Neural cell (in vitro differentiated cells): Measurements from ENCODE around the gene GAB1. TPM values are rescaled to one million over a fixed set of nuclear protein-coding genes. Genes with fewer than 3 reads are reported as not detected.

ENCODE experiments used
- H2AFZ ChIP-seq: fragments of 200-600, 300-800 bp; sonication (generic), shearing (Covaris generic); 2 replicates; pipeline ENCODE4 v1.6.0; 2014; ENCODE audit warnings: low read depth, mild to moderate bottlenecking, antibody characterized with exemption, low read length, moderate library complexity
- H3F3A ChIP-seq: fragments of 200-600 bp; shearing (Covaris generic); 2 replicates; pipeline ENCODE4 v1.6.1; 2016; ENCODE audit warnings: mild to moderate bottlenecking, moderate library complexity, mixed read lengths, antibody characterized with exemption, low read length; ENCODE audit not compliant: insufficient read depth, poor library complexity, severe bottlenecking
- H3K27ac ChIP-seq: fragments of 200-600, 300-800 bp; sonication (generic), shearing (Covaris generic); 2 replicates; pipeline ENCODE4 v1.5.1; 2014; ENCODE audit warnings: mild to moderate bottlenecking, low read length, moderate library complexity
- H3K27me3 ChIP-seq: fragments of 300-800, 200-600 bp; sonication (generic), shearing (Covaris generic); 2 replicates; pipeline ENCODE4 v1.6.0; 2014; ENCODE audit warnings: mild to moderate bottlenecking, low read depth, low read length, moderate library complexity; ENCODE audit not compliant: insufficient read depth
- H3K36me3 ChIP-seq: fragments of 300-800, 200-600 bp; sonication (generic), shearing (Covaris generic); 2 replicates; pipeline ENCODE4 v1.5.1; 2014; ENCODE audit warnings: mild to moderate bottlenecking, antibody characterized with exemption, low read length, moderate library complexity; ENCODE audit not compliant: insufficient read depth
- H3K4me2 ChIP-seq: fragments of 300-800, 200-600 bp; sonication (generic), shearing (Covaris generic); 2 replicates; pipeline ENCODE4 v1.6.0; 2014; ENCODE audit warnings: mild to moderate bottlenecking, low read length
- H3K4me3 ChIP-seq: fragments of 300-800, 200-600 bp; sonication (generic), shearing (Covaris generic); 2 replicates; pipeline ENCODE4 v1.5.1; 2014; ENCODE audit warnings: mild to moderate bottlenecking, low read length, moderate library complexity
- H3K79me2 ChIP-seq: fragments of 200-600 bp; shearing (Covaris generic); replicated peaks from 2 replicates; pipeline ENCODE4 v1.6.0; 2014; ENCODE audit warnings: mild to moderate bottlenecking, low read length, moderate library complexity; ENCODE audit not compliant: insufficient read depth
- H3K9ac ChIP-seq: fragments of 300-800, 200-600 bp; sonication (generic), shearing (Covaris generic); 2 replicates; pipeline ENCODE4 v1.6.1; 2016; ENCODE audit warnings: mild to moderate bottlenecking, low read length, mixed read lengths
- H3K9me2 ChIP-seq: fragments of 200-600 bp; shearing (Covaris generic); 2 replicates; pipeline ENCODE4 v1.6.1; 2016; ENCODE audit warnings: mild to moderate bottlenecking, low read length, mixed read lengths; ENCODE audit not compliant: insufficient read depth
- H3K9me3 ChIP-seq: fragments of 200-600, 300-800 bp; sonication (generic), shearing (Covaris generic); 2 replicates; pipeline ENCODE4 v1.6.1; 2016; ENCODE audit warnings: mild to moderate bottlenecking, mixed run types, low read length, moderate library complexity, mixed read lengths
- H4K20me1 ChIP-seq: fragments of 200-600 bp; shearing (Covaris generic); 2 replicates; pipeline ENCODE4 v1.6.1; 2016; ENCODE audit warnings: mild to moderate bottlenecking, mixed run types; ENCODE audit not compliant: insufficient read depth
- CTCF ChIP-seq: fragments of 450-650 bp; IDR thresholded peaks from 2 replicates; pipeline ENCODE4 v1.5.1; 2014; ENCODE audit warnings: antibody characterized with exemption, mild to moderate bottlenecking, moderate library complexity; ENCODE audit not compliant: poor library complexity, severe bottlenecking
- EP300 ChIP-seq: fragments of 450-650 bp; conservative IDR thresholded peaks from 2 replicates; pipeline ENCODE4 v1.6.1; 2014; ENCODE audit warnings: antibody characterized with exemption, mild to moderate bottlenecking, moderate library complexity; ENCODE audit not compliant: poor library complexity, severe bottlenecking
- EZH2 ChIP-seq: fragments of 200-600, 300-800 bp; shearing (Covaris generic), sonication (generic); IDR thresholded peaks from 2 replicates; pipeline ENCODE4 v1.6.1; 2014; ENCODE audit warnings: antibody characterized with exemption, low read length, borderline replicate concordance, mild to moderate bottlenecking; ENCODE audit not compliant: insufficient read depth, poor library complexity, severe bottlenecking
- MXI1 ChIP-seq: fragments of 450-650 bp; conservative IDR thresholded peaks from 2 replicates; pipeline ENCODE4 v1.6.1; 2014; ENCODE audit warnings: antibody characterized with exemption, mild to moderate bottlenecking; ENCODE audit not compliant: poor library complexity, severe bottlenecking
- POLR2AphosphoS5 ChIP-seq: IDR thresholded peaks from 2 replicates; pipeline ENCODE4 v1.6.1; 2012
- RAD21 ChIP-seq: fragments of 450-650 bp; conservative IDR thresholded peaks from 2 replicates; pipeline ENCODE4 v1.6.1; 2014; ENCODE audit warnings: antibody characterized with exemption, mild to moderate bottlenecking, moderate library complexity
- REST ChIP-seq: IDR thresholded peaks from 2 replicates; pipeline ENCODE4 v1.6.1; 2012; ENCODE audit warnings: borderline replicate concordance
- SMC3 ChIP-seq: fragments of 450-650 bp; conservative IDR thresholded peaks from 2 replicates; pipeline ENCODE4 v1.6.1; 2014; ENCODE audit warnings: antibody characterized with exemption, mild to moderate bottlenecking, moderate library complexity; ENCODE audit not compliant: poor library complexity
- TAF1 ChIP-seq: IDR thresholded peaks from 2 replicates; pipeline ENCODE4 v1.6.1; 2012; ENCODE audit warnings: low read depth
- polyA plus RNA-seq: library from polyadenylated mRNA; depleted of rRNA; stranded (reverse); fragments of >200 nt; gene quantifications from 2 replicates; pipeline ENCODE4 v1.2.3, GENCODE V29; 2014

The GAB1 gene
- polyA plus RNA-seq, 1 donor from 2014 or later, result 2.4 TPM

GRCh38 chr4:143356493-143356892, 19.8 kb downstream of the GAB1 start:
- no peak overlapping the region for H3K27ac ChIP-seq

GRCh38 chr4:143357161-143357845, 20.6 kb downstream of the GAB1 start:
- no peaks in the 10 kb centered on the region for H3K36me3 ChIP-seq
- no peak overlapping the region for H3K4me2 ChIP-seq
- H2AFZ ChIP-seq, result no peak overlapping the region
- no peaks in the 10 kb centered on the region for H3K27me3 ChIP-seq
- no peaks in the 10 kb centered on the region for H4K20me1 ChIP-seq
- no peak overlapping the region for H3K9ac ChIP-seq
- H3K9me2 ChIP-seq, result no peaks in the 10 kb centered on the region
- no peaks in the 10 kb centered on the region for H3F3A ChIP-seq
- H3K27ac ChIP-seq, result no peak overlapping the region
- H3K4me3 ChIP-seq, result no peak overlapping the region
- H3K79me2 ChIP-seq, result peaks cover 3% of the 10 kb centered on the region
- no peaks in the 10 kb centered on the region for H3K9me3 ChIP-seq
- TF ChIP-seq SMC3 (no peak), EZH2 (no peak), CTCF (no peak), TAF1 (no peak), EP300 (no peak), MXI1 (no peak)

More at GRCh38 chr4:143356493-143356892, 19.8 kb downstream of the GAB1 start:
- no peaks in the 10 kb centered on the region for H3K27me3 ChIP-seq
- H3K9me3 ChIP-seq, result no peaks in the 10 kb centered on the region
- H3K4me2 ChIP-seq, result no peak overlapping the region
- no peak overlapping the region for H3K4me3 ChIP-seq
- no peak for TF ChIP-seq REST
- TF ChIP-seq RAD21, result no peak
- TF ChIP-seq SMC3, result no peak
- no peak for TF ChIP-seq EP300
- TF ChIP-seq EZH2, result no peak
- no peak for TF ChIP-seq MXI1
- TF ChIP-seq POLR2AphosphoS5, result no peak
- no peak for TF ChIP-seq CTCF
- TF ChIP-seq TAF1, result no peak
- H3F3A ChIP-seq, result no peaks in the 10 kb centered on the region
- H3K79me2 ChIP-seq, result peaks cover 3% of the 10 kb centered on the region
- H3K9ac ChIP-seq, result no peak overlapping the region
- H3K36me3 ChIP-seq, result no peaks in the 10 kb centered on the region
- no peaks in the 10 kb centered on the region for H3K9me2 ChIP-seq
- no peaks in the 10 kb centered on the region for H4K20me1 ChIP-seq
- H2AFZ ChIP-seq, result no peak overlapping the region
